HG02642 (cell line): Measurements from ENCODE around the gene RIMS1.
A peak's percentile ranks its signal among the peaks of the same experiment; 100 is the strongest.
"Not testable (repeated sequence)": the region's sequence is repeated elsewhere in the genome, so short reads cannot be mapped to it uniquely, and the experiment has no call there.

Source experiments
- ATAC-seq: cut with Tn5 transposase; IDR thresholded peaks from one replicate; pipeline ENCODE4 v1.9.1; 2021; ENCODE audit warnings: mild to moderate bottlenecking; ENCODE audit not compliant: unreplicated experiment, poor library complexity

The RIMS1 gene

GRCh38 chr6:71979911-71980310 lies 93.6 kb downstream of the RIMS1 start:
- ATAC-seq = no peak

DNA sequence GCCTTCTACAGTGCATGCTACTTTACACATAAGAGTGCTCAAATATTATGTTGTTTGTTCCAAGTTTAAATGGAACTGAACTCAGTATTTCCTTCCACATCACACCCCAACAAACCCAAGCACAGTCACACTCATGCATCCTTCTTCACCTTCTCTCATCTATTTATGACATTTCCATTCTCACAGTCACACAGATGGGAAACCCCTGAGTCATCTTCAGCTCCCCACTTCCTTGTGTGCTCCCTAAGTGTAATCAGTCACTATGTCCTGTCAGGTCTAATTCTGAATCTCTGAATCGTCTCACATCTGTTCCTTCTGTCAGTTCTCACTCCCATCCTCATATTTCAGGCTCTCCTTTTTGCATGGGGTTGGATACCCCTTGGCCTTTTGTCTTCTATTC lies 96.0 kb downstream of the RIMS1 start:
- peak; percentile 87 for ATAC-seq

DNA sequence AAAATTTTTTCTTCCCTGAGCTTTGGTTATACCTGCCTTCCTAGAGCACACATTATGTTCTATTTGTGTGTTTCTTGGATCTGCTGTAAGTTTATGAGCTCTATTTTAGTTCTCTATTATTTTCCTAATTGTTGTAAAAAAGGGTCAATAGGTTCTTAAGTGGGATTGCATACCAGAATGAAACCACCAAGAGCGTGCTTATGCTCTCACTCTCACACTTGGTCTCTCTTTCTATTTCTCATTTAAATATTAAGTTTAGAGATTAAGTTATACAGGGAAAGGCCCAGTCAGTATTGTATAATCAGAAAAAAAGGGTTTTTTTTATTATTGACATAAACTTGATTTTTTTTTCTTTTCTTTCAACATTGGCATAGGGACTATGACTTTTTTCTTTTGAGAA lies 96.8 kb downstream of the RIMS1 start:
- ATAC-seq = peak; percentile 31

DNA sequence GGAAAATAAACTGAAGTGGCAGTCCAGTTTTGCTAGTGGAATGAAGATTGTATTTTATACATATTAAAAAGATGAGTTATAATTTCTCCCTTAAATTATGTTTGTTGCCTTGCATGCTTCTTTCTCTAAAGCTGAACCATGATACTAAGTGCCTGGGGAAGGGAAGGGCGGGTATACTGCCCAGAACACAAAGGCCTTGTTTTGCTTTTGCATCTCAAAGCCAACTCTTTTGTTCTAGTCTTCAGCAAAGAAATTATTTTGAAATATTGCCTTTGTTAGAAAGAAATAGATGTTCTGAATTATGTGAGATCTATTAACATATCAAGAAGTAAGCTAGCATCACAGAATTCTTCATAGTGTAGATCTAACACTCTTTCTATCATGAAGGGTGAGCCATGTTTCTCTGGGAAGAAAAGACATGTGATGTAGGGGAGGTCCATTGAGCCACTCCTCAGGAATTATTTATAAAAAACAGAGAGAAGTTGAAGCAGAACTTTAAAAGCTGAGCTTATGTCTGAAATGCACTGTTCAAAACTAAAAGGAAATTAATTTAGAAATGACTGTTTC lies 108.4 kb downstream of the RIMS1 start:
- no peak for ATAC-seq

DNA sequence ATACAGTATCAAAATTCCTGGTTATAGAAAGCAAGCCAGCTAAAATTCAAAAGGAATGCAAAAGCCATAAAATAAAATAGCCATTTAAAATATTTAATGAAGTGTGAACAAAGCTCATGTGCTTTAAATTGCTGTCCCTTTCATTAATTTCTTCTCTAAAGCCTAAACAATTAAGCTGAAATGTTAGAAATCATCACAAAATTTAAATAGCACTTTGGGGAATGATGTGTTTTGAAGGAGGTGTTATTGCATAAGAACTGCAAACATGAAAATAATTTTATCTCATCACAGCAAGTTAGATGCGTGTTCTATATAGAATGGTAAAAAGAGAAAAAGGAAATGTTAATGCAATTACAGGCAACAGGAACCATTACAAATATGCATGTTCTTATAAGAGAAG lies 111.0 kb downstream of the RIMS1 start:
- ATAC-seq = no peak

DNA sequence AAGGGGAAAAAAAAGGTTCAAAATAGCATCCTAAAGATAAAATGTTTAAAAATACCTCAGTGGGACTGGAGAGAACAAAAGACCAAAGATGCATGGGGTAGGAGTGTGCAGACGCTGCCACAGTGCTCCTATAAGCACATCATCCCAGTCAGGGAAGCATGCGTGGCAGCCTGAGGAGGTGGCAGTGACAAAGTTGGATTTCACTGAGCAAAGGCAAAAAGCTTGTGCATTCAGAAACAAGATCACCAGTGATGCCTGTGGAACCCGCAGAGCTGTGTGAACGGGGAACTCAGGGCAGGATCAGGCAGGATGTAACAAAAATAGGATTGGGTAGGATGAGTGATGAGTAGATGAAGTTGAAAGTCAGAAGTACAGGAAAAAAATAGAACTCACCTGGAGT lies 116.1 kb downstream of the RIMS1 start:
- no peak for ATAC-seq

GRCh38 chr6:72006591-72006990 lies 120.2 kb downstream of the RIMS1 start:
- ATAC-seq = not testable (repeated sequence)

- no peak for ATAC-seq
Measured at GRCh38 chr6:72022830-72023229, 136.5 kb downstream of the RIMS1 start.

- no peak for ATAC-seq
Measured at GRCh38 chr6:72031471-72031870, 145.1 kb downstream of the RIMS1 start.

GRCh38 chr6:72032086-72032485 lies 145.7 kb downstream of the RIMS1 start:
- ATAC-seq = no peak

- ATAC-seq = no peak
Measured at GRCh38 chr6:72035486-72035885, 149.1 kb downstream of the RIMS1 start.

DNA sequence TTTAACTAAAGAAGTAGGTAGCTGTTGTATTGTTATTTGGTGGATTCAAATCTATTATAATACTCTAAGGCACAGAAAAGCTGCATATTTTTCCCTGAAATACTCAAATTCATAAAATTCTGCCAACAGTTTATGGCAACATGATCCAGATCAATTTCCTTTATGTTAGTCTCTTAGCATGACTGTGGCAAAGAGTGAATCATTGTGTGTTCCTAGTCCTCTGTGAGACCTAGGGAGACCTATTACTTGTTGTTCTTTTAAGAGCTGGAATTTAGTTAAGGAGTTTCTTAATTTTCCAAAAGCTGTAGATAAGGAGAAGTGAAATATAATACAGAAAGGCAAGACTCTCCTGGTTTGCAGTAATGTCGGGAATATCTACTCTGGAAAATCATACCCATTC lies 149.6 kb downstream of the RIMS1 start:
- no peak for ATAC-seq

DNA sequence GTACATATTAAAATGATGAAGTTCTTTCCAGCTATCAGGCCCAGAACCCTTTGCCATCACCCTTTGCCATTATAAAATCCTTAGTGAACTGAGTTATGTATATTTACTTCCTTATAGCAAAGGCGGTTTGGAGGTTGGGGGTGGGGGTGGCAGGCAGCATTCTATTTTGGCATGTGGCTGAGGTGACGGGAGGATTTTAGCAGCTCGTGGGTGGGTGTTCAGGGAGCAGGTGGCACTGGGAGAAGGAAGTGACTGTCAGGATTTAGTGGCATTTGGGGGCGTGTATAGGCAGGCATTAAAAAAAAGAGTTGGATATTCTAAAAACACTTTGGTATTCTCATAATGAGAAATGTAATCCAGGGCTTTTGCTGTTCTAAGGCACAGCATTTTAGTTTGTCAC lies 150.7 kb downstream of the RIMS1 start:
- no peak for ATAC-seq

DNA sequence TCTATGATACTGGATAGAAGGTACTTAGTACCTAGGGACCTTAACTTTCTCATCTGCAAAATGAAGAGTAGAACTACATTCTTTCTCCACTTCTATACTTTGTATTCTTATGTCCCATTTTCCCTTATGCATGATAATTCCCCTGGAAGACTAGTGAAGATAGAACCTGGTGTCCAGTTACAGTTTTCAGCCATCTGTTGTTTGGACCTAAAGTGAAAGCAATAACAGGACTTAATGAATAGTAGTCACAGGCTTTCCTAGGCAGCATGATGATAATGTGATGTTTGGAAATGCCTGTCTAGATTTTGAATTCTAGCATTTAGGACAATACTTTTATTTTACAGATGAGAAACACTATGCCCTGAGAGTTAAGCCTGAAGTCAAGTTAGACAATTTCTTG lies 153.8 kb downstream of the RIMS1 start:
- ATAC-seq = no peak

GRCh38 chr6:72042088-72042487 lies 155.7 kb downstream of the RIMS1 start:
- ATAC-seq = no peak

- ATAC-seq = no peak
Measured at GRCh38 chr6:72048080-72048479, 161.7 kb downstream of the RIMS1 start.

DNA sequence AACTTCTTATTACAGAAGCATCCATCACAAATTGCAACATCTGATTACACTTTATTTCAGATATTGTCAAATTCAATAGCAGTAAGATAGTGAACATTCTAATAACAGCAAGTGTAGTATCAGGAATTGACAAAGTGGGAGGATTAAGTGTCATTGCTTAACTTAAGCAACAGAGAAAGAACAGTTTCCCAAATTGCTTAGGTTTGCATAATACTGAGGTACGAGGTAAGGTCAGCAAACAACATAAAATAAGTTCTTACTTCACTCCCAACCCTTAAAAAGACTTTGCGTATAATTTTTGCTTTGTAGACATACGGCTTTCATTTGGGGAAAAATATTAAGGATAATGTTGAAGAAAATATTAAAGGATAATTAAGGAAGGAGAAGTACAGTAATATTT lies 163.0 kb downstream of the RIMS1 start:
- no peak for ATAC-seq

DNA sequence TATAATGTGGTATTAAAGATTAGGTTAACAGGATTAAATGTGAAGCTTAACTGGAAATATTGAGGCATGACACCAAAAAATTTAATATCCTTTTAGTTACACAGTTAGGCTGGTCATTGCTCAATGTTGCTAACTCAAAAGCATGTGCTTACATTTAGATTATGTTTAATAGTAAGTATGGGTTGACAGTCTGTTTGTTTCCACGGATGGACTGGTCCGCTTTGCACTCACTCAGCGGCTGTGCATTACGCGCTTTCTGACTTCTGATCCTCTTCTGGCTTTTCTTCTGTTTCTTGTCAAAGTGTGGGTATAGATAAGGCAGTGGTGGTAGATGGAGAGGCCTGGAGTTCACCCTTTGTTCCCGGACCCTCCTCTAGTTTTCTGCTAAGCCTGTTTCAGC lies 174.9 kb downstream of the RIMS1 start:
- ATAC-seq = no peak

DNA sequence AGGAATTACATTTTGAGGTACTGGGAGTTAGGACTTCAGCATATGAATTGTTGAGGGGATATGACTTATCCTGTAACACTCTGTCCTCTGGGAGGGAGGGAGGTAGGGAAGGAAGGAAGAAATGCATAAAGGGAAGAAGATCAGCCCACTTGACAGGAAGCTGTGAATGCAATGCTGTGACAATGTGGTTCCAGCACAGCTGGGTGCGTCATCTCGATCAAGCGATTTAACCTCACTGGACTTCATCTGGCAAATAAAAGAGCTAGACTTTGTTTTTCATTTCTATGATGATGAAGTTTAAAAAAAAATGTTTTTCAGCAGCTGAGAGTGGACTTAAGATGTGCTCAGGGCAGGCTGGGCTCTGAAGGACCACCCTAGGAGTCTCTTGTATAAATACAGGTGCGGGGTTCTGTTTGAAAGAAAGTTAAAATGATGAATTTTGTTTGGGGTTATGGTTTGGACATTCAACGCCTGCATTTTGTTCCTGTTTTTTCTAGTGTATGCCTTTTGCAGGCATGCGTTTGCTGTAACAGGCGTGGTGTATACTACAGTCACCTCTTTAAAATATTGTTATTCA lies 178.1 kb downstream of the RIMS1 start:
- no peak for ATAC-seq

DNA sequence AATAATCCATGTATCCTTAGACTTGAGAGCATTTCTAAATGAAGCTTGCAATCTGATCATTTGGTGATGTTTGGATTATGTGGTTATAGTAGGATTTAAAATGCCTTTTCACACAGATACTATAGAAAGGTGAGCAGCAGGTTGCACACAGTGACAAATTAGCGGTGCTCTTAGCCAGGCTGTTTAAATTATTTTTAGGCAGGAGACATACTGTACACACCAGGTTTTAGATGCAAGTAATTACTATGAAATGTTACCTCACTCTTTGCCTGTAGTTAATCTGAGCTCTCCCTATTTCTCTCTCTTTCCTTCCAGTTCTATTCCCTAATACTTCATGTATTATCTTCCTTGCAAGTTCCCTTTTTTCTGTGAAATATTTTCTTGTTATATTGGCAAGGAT lies 191.7 kb downstream of the RIMS1 start:
- no peak for ATAC-seq

- no peak for ATAC-seq
Measured at GRCh38 chr6:72080260-72080941, 194.1 kb downstream of the RIMS1 start.

GRCh38 chr6:72081871-72082270 lies 195.5 kb downstream of the RIMS1 start:
- ATAC-seq = no peak
